Amniotic stem cell (primary cell): ENCODE data around the gene STRN.
A peak's percentile ranks its signal among the peaks of the same experiment; 100 is the strongest.
"Not testable (repeated sequence)": the region's sequence is repeated elsewhere in the genome, so short reads cannot be mapped to it uniquely, and the experiment has no call there.

ENCODE experiments used
- DNase-seq: peaks from one replicate; lab custom pipeline; 2025; lab: John Stamatoyannopoulos, UW

The STRN gene

DNA sequence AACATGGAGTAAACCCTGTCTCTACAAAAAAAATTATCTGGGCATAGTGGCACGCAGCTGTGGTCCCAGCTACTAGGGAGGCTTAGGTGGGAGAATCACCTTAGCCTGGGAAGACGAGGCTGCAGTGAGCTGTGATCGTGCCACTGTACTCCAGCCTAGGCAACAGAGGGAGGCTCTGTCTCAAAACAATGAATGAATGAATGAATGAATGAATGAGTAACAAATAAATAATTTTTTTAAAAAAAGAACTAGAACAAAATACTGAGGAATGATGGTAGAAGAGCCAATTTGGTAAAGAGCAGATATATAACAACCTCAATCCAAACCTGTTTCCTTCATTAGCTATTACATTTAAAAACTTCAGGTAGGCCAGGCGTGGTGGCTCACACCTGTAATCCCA, 60.1 kb downstream of the STRN start:
- no peak for DNase-seq

DNA sequence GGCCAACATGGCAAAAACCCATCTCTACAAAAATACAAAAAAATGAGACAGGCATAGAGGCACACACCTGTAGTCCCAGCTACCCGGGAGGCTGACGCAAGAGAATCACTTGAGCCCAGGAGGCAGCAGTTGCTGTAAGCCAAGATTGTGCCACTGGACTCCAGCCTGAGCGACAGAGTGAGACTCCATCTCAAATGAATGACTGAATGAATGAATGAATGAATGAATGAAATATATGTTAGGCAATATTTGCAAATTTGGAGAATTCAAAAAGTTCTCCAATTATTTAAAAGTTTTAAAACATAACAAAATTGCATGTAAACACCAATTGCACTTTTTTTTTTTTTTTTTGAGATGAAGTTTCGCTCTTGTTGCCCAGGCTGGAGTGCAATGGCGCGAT, 61.7 kb downstream of the STRN start:
- no peak for DNase-seq

DNA sequence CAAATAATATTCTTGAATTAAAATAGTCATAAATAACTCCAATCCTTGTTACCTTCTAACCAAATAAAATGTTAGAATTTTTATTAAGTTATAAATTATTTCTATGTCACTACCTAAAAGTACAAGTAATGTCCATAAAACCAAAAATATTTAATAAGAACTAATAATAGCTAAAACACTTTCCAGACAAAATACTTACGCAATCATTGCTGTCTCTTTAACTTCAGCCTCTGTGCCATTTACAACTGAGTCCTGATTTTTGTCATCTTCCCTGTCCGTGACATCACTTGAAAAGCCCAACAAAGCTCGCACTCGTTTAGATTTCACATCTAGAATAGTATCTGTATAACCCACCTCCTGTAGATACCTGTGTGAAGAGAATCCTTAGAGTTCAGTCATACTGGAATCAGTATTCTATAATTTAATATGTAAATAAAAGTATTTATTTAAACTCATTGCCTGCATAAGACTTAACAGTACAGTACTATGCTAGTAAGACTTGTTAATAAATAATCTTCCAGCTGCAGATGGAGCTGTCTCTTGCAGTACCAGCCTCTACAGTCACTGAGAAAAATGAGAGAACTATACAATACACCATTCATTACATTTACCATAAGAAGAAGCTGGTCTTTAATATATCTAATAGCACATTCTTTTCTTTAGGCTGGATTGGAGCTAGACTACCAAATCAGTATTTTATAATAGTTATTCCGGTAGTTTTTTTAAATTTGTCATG, 63.8 kb downstream of the STRN start:
- DNase-seq, result no peak

DNA sequence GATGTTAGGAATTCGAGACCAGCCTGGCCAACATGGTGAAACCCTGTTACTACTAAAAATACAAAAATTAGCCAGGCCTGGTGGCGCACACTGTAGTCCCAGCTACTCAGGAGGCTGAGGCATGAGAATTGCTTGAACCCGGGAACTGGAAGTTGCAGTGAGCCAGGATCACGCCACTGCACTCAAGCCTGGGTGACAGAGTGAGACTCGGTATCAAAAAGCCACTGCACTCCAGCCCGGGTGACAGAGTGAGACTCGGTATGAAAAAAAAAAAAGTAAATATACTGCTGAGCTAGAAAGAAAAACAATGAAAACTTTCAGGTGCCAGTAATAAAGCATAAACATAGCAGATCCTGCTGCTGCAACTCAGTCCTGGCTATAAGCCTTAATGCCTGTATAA, 73.5 kb downstream of the STRN start:
- DNase-seq, result no peak

DNA sequence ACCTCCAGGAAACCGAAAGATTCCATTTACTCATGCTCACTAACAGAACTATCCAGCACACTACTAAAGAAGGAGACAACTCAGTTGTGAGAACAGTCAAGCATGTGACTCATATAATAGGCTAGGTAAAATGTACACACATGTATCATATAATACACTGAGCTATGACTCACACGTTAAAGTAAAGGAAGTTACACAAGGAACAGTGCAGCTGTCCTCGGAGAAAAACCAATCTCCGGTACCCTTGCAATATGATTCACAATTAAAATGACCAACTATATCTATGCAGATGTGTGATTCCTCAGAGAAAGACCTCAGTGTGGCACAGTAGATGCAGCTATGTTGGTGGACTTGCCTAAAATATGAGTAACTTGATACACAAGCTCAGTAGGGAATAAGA, 76.5 kb downstream of the STRN start:
- DNase-seq, result peak; percentile 92

DNA sequence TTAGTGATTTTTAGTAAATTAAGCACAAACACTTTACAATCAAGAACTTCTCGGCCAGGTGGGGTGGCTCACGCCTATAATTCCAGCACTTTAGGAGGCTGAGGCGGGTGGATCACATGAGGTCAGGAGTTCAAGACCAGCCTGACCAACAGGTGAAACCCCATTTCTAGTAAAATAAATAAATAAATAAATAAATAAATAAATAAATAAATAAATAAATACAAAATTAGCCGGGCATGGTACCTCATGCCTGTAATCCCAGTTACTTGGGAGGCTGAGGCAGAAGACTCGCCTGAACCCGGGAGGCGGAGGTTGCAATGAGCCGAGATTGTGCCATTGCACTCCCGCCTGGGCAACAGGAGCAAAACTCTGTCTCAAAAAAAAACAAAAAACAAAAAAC, 79.2 kb downstream of the STRN start:
- not testable (repeated sequence) for DNase-seq

DNA sequence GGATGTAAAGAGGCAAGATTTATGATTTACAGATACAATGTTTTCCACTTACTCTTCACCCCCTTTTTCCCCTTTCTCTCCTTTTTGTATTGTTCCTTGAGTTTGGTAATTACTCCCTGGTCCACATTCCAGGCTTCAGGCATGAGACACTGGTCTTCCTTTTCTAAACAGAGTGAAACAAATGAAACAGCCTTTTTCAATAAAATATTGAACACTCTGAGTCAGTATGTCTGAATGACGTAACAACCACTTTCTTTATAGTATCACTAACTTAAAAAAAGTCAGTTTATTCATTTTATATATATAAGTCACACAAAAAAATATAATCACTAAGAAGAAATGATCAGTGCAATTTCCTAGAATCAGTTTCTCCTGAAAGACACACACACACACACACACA, 79.7 kb downstream of the STRN start:
- DNase-seq, result no peak

DNA sequence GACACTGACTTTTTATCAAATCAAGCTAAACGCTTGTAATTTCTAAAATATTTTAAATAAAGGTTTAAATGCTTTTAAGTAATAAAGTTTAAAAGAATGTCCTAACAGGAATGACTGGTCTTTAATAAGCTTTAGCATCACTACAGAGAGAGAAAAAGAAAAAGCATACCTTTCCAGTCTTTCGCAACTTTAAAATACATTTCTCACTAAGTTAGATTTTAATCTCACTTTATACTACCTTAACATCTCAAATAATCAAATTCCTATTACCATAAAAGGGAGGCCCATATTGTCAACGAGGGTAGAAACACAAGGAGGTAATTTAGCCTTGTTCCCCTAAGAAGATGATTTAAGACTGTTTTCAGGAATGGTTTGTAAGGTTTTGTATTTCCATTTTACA, 80.7 kb downstream of the STRN start:
- DNase-seq, result no peak

DNA sequence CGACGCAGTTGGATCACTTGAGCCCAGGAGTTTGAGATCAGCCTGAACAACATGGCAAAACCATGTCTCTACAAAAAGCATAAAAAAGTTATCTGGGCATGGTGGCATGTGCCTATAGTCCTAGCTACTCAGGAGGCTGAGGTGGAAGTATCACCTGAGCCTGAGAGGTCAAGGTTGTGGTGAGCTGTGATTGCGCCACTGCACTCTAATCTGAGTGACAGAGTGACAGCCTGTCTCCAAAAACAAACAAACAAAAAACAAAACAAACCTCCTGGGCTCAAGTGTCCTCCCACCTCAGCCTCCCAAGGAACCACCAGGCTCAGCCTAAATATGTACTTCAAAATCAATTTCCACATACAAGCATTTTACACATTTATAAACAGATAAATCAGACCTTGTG, 83.8 kb downstream of the STRN start:
- no peak for DNase-seq

DNA sequence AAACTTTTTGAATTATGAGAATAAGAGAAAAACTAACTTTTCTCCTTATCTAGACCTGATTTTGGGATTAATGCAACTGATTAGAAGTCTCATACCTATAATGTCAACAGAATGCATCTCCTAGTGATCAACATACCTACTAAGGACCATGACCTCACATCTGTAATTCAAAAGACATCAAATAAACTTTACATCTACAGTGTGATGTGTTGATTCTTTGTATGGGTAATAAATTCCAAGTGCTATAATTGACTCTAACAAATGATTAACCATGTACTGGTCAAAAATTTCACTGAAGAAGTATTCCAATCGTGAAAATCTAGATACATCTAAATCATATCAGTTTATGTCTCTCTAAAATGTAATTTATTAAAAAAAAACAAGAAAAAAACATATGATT, 84.5 kb downstream of the STRN start:
- no peak for DNase-seq

DNA sequence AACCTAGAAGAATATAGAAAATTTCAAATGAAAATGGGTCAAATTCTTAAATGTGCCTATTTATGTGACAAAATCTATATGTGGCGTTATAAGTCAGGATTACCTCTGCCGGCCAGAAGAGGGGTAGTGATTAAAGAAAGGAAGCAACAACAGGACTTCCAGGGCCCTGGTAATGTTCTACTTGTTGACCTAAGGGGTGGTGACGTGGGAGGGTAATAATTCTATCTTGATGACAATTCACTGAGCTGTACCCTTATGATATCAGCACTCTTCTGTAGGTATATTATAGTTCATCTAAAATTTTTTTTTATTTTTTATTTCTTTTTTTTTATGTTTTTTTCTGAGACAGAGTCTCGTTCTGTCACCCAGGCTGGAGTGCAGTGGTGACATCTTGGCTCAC, 87.9 kb downstream of the STRN start:
- no peak for DNase-seq

DNA sequence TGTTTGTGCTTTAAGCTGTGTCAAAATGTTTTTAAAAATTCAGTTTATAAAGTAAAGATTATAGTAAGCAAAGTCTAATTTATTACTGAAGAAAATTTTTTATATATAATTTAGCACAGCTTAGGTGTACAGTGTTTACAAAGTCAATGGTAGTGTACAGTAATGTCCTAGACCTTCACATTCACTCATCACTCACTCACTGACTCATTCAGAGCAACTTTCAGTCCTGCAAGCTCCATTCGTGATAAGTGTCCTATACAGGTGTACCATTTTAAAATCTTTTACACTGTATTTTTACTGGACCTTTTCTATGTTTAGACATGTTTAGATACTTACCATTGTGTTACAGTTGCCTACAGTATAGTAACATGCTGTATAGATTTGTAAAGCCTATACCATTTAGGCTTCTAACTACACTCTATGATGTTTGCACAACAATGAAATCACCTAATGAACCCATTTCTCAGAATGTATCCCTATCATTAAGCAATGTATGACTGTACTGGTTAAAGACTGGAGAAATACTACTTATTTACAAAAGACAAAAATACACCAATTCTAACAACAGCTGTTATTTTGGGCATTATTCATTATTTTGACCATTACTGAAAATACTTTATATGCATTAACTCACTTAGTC, 95.1 kb downstream of the STRN start:
- DNase-seq, result no peak

DNA sequence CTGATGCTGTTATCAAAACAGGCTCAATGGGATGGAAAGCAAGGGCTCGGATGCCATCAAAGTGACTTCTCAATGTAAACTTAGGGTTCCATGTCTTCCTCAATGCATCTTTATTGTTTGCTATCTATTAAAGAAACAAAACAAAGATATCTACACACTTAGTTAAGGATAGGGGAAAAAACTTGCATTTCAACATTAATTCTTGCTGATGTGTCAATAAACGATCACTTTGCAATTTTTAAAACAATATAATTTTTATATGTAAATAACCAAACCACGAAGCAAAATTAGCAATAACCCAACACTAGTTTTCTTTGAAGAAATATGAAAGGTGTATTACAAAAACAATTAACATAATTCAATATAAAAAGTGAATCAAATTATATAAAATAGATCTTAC, 96.7 kb downstream of the STRN start:
- no peak for DNase-seq

DNA sequence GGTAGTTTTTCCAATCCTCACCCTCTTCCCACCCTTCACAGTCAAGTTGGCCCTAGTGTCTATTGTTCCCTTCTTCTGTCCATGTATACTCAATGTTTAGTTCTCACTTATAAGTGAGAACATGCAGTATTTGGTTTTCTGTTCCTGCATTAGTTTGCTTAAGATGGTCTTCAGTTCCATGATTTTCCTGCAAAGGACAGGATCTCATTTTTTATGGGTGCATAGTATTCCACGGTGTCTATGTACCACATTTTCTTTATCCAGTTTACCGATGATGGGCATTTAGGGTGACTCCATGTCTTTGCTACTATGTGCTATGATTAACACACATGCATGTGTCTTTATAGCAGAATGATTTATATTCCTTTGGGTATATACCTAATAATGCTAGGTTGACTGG, 104.4 kb downstream of the STRN start:
- DNase-seq, result no peak

DNA sequence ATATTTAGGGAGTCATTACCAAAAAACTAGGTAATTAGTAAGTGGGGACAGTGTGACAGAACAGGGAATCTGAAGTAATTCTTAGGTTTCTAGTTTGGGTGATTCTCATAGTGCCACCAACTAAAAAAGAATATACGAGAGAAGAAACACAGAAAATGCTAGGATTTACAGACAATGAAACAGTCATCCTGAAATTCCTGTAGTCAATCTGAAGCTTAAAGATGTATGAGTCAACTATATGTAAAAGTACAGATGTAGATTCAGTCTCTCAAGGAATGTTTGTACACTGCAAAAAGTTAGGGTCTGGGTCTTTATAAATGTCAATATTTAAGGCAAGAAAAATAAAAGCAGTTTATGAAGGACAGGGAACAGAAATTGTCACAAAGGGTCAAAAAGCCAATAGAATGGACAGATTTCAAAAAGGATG, 107.0 kb downstream of the STRN start:
- no peak for DNase-seq

DNA sequence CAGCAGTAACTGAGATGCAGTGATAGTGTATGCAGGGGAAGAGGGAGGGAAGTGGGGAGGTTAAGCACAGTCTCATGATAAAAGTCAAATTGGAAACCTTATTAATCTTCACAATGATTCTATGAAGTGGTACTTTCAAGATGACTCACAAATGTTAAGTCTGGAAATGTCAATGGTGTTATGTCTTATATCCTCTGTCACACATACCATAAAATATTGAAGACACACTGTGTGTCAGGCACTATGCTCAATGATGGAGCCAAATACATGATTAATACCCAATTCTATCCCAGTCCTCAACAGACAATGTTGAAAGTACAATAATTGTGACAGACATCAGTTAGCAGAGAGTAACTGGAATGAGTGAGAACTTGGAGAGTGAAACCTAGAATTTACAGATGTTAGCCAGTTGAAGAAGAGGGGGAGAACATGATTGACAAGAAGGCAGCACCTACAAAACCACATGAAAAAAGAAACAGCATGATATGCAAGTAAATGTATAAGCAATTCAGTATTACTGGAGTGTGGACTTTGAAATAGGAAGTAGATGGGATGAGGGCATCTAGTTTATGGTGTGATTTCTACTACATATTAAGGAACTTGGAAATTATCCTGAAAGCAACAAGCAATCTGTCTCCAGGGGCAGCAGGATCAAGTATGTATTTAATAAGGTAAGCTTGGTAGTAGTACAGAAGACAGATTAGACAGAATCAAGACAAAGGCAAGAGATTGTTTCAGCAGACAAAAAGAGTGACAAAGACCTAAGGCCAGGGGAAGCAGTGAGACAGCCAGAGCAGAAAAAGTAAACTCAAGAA, 107.6 kb downstream of the STRN start:
- no peak for DNase-seq

DNA sequence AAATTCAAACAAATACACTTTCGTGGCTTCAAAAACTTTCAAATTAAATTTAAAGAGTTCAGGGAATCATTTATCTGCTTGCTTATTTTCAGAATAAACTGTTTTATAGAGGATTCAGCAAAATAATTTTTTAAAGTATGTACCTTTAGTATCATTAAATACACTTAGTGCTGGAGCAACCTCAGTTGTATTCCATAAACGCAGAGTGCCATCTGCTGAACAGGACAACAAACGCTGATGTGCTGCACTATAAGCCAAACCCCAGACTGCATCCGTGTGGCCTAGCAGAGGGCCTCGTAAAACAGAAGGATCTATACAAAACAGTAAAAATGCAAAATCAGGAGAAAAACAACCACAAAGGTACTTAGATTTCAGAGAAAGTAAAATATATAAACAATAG, 108.6 kb downstream of the STRN start:
- DNase-seq, result no peak

DNA sequence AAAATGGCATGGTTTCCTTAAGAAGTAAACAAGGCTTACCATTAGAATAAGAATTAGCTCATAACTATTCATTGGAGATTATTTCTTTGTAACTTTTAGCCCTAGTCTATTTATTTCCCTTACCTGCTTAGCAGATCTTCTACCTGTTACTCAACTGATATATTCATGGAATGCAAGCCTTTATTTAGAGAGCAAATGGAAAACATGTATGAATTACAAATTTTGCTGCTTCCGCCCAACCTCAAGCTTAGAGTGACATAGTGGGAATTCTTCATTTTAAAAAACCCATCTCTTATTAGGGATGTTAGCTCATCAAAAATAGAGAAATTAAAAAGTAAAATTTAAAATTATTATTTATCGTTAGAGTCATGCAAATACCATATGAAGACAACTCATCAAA, 110.9 kb downstream of the STRN start:
- DNase-seq, result no peak

DNA sequence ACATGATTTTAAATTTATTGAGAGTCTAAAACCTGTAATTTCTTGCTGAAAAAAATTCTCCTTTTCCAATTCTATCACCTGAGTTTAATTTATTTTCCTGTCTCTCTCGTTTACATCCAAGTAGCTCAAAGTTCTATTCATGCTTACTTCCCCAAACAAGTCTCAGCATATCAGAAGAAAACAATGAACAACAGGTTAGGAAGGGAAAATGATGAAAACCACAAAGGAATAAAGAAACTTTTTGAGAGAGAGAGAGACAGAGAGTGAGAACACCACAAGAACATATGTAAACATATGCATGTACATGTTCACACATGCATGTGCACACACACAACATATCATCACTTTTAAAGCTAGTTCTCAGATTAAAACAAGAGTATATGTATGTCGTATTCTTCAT, 112.1 kb downstream of the STRN start:
- DNase-seq, result no peak

DNA sequence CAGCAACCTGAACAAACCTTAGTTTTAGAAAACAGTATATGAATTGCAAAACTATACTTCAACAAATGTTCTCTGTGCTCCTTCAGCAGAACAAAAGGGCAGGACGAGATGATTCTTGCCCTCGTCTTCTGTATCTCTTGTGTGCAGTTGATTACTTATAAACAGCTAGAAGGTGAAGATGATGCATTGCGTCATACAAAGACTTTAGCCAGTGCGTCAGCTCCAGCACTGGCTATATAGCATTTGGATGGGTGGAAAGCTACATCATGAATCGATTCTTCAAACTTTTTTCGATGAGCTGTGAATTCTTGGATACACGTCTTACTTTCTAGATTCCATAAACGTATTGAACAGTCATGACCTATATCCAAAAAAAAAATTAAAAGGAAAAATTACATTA, 117.1 kb downstream of the STRN start:
- DNase-seq, result no peak

DNA sequence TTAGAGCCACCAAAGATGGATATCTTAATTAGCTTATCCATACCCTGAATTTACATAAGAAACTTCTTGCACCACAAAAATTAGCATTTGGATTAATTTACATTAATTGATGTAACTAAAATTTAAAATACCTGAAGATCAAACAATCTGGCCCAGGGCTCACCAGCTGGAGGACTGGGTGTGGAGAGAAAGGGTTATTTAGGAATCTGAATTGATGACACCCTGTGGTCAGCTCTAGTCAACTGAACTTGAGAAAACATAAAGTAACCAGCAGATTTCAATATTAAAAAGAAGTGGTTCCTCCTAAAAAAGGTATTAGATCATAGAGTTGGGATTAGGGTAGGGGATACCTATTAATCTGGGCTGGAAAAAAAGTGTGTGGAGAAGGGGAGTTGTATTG, 122.5 kb downstream of the STRN start:
- no peak for DNase-seq

DNA sequence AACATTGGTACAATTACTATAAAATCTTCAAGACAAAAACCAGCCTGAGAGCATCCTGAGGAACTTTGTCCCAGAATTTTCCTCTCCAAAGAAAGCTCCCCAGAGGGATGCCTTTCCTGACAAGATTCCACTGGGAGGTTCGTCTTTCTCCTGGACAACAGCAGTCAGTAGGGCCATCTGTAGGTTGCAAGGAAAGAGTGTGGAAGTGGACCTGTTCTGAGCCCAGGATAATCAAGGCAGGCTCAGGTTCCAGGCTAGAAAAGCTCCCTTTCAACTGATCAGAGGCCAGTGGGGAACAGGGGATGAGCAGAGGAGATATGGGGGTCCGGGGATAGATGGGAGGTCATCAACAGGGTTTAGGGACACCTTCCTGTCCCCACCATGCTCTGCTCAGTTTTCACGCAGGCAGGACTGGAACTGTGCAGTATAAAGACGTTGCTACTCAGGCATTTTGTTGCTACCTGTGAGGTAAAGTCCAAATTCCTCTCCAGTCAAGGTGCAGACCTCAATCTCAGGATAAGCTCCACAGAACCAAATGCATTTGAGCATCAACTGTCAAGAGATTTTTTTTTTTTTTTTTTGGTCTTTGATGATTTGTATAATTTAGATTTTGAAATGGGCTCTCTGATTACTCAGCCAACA, 126.2 kb downstream of the STRN start:
- DNase-seq, result no peak
